T47D (cell line): ENCODE data around the gene RPS6KL1.
A peak's percentile ranks its signal among the peaks of the same experiment; 100 is the strongest.
"Not testable (repeated sequence)": the region's sequence is repeated elsewhere in the genome, so short reads cannot be mapped to it uniquely, and the experiment has no call there.

Experiments used
- DNase-seq, 2 experiments: peaks; one replicate each; pipeline versions ENCODE4 v3.0.0 to v3.0.0-alpha.2; 2011 to 2012; ENCODE audit warnings: low read depth in 1 of 2, low spot score in 1 of 2
- JUND ChIP-seq: IDR thresholded peaks from 2 replicates; pipeline ENCODE4 v1.6.1; 2012; ENCODE audit warnings: low read depth
- in situ Hi-C: cut with HindIII; loops from 2 replicates; pipeline ENCODE4 v1.10.0; 2016; ENCODE audit warnings: low sequenced_read_pairs, low pct_unique_long_range_greater_than_20kb

RPS6KL1 gene

GRCh38 chr14:74938531-74939495 is 15.8 kb upstream of the RPS6KL1 start:
- TF ChIP-seq JUND: no peak
- no peak for DNase-seq
- in situ Hi-C loops: no loop called here

GRCh38 chr14:74937171-74937570 is 14.1 kb upstream of the RPS6KL1 start:
- no peak for DNase-seq
- in situ Hi-C loops: no loop called here

GRCh38 chr14:74936731-74937130 is 13.7 kb upstream of the RPS6KL1 start:
- DNase-seq: no peak
- TF ChIP-seq JUND: no peak
- in situ Hi-C loops: no loop called here

More at GRCh38 chr14:74937171-74937570, 14.1 kb upstream of the RPS6KL1 start:
- TF ChIP-seq JUND: no peak

DNA sequence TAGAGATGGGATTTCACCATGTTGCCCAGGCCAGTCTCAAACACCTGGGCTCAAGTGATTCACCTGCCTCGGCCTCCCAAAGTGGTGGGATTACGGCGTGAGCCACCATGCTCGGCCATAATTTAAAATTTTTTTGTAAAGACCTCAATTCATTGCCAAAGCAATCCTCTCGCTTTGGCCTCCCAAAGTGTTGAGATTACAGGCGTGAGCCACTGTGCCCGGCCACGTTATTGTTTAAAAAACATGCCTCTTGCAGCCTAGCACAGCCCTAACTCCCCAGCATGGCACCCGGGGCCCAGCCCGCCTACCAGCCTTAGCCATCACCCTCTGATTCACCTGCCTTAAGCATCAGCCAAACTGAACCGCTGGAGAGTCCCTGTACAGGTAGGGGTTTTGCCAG is 13.1 kb upstream of the RPS6KL1 start:
- in situ Hi-C loops: no loop called here
- DNase-seq: no peak
- no peak for TF ChIP-seq JUND

DNA sequence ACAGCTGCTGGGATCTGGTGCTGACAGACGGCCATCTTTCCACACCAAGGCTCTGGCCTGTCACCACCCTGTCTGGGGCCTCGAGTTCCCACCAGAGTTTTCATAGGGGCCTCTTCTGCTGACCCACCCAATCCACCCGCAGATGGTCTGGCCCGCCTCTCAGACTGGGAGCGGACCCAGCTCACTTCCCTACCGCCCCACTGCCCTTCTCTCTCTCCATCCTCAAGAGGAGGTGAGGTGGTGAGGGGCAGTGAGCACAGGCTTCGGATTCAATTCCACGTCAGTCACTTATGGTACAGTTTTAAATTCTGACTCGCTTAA is 12.3 kb upstream of the RPS6KL1 start:
- no peak for DNase-seq
- TF ChIP-seq JUND: no peak
- in situ Hi-C loops: no loop called here

DNA sequence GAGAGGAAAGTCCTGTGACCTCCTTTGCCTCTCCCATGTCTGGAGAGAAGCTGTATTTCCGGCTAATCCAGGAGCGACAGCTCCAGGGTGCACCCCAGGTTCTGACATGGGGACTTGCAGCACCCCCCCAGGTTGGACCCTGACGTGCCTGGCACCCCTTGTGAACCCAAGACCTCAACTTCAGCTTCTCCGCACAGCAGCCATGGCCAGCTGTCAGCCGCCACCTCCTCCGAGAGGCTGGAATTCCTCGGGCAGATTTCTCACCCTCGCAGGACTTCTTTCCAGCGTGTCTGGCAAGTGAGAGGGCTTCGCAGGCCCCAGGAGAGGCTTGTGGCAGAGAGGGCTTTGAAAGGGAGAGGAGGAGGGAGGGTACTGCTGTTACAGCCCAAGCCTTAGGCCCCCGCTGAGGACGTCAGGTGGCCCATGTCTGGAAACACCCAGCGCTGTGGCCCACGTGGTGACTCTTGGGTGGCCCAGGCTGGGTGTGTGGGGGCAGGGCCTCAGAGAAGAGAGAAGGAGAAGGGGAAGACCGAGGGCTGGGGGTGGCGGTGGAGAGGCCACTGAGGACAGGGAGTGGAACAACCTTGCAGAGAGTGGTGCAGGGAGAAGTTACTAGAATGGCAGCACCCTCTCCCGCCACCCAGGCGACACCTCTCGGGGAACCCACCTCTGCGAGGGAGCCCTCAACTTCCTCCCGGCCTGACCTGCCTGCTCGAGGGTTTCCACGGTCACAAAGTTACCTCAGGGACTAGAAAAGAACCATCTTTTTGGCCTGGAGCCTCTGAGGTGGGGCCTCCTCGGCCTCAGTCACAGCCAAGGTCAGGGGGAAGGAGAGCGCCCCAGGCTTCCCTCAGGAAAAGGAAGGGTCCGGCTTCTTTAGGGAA is 11.7 kb upstream of the RPS6KL1 start:
- no peak for DNase-seq
- in situ Hi-C loops: no loop called here
- no peak for TF ChIP-seq JUND

- no peak for DNase-seq
- in situ Hi-C loops: no loop called here
- no peak for TF ChIP-seq JUND
Observed at GRCh38 chr14:74934041-74934440, 11.0 kb upstream of the RPS6KL1 start.

DNA sequence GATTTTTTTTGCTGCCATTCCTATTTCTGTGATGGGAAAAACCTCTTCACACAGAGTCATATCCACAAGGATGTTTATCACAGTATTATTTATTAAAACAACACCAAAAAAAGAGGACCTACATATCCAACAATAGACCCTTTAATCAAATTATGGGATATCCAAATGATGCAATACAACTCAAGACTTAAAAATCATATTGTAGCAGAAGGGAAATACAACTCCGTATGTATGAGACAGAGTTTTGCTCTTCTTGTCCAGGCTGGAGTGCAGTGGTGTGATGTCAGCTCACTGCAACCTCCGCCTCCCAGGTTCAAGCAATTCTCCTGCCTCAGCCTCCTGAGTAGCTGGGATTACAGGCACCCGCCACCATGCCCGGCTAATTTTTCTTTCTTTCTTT is 9.9 kb upstream of the RPS6KL1 start:
- in situ Hi-C loops, DNase-seq: not testable (repeated sequence)

DNA sequence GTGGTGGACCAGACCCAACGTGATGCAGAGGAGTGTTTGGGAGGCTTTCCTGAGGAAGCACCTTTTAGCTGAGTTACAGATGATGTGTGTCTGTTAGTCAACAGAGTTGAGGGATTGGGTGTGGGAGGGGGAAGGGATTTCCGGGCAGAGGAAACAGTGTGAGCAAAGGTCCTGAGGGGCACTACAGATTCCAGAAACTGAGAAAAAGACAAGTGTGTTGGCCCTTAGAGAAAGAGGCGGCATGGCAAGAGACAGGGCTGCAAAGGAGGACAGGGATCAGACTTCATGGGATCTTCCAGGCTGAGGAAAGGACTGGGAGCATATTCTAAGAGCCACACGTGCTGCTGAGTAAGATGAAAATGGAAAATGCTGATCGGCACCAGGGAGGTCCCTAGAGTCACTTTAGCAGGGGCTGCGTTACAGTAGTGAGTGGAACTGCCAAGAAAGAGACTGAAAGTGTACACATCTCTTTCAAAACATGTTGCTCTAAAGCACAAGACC is 9.4 kb upstream of the RPS6KL1 start:
- no peak for TF ChIP-seq JUND
- DNase-seq: no peak
- in situ Hi-C loops: no loop called here

DNA sequence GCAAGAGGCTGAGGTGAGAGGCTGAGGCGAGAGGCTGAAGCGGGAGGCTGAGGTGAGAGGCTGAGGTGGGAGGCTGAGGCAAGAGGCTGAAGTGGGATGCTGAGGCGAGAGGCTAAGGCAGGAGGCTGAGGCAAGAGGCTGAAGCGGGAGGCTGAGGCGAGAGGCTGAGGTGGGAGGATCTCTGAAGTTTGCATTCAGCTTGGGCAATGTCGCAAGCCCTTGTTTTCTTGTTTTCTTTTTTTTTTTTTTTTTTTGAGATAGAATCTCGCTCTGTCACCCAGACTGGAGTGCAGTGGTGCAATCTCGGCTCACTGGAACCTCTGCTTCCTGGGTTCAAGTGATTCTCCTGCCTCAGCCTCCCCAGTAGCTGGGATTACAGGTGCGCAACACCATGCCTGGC is 8.7 kb upstream of the RPS6KL1 start:
- in situ Hi-C loops, DNase-seq: not testable (repeated sequence)

DNA sequence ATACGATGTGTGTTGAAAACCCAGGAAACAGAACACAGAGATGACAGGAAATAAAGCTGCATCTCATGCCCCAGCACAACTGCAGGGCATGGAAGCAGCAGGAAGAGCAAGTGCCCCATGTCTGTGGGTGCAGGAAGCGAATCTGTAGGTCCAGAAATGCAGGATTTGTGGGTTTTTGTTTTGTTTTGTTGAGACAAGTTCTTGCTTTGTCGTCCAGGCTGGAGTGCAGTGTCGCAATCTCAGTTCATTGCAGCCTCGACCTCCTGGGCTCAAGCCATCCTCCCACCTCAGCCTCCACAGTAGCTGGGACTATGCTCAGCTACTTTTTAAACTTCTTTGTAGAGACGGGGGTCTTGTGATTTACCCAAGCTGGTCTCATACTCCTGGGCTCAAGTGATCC is 6.2 kb upstream of the RPS6KL1 start:
- DNase-seq: peak in 1 of 2 experiments; percentile 26
- in situ Hi-C loops: no loop called here
- no peak for TF ChIP-seq JUND

DNA sequence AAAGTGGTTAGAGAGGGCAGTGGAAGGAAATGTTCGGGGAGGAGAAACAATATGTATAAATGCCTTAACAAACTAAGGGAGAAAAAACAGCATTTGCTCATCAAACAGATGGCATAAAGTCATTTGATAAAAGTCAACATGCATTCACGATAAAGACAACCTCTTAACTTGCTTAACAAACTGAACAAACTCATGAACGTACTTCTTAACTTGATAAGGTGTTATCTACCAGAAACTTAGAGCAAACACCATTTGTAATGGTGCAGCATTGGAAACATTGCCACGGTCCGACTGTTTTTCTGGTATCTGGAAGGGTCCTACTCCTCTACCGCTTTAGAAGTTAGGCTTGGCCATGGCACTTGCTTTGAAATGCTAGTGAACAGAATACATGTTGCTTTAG is 4.2 kb upstream of the RPS6KL1 start:
- TF ChIP-seq JUND: no peak
- no peak for DNase-seq
- in situ Hi-C loops: no loop called here

DNA sequence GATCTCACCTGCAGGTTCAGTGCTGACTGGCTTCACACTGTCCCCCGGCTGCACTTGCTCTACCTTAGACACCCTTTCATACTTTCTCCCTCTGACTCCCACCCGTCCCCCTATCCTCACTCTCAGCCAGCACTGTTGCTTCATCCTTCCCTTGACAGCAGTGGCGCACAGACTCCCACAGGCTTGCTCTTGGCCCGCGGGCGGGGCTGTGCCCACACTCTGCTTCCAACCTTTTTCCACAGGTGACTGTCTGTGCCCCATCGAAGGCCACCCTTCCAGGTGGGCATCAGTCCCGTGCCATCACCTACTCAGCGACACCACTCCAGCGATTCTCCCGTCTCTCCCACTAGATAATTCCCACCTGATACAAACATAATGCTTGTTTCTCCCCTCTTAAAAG is 1.0 kb upstream of the RPS6KL1 start:
- no peak for TF ChIP-seq JUND
- DNase-seq: no peak
- in situ Hi-C loops: no loop called here
